GDM1 (cell line): ENCODE data around the gene BEND2.
"Not testable (repeated sequence)": the region's sequence is repeated elsewhere in the genome, so short reads cannot be mapped to it uniquely, and the experiment has no call there.

Source experiments
- DNase-seq: peaks from one replicate; lab custom pipeline; 2025; lab: John Stamatoyannopoulos, UW

Gene BEND2

GRCh38 chrX:18220786-18221185 is at the start of gene BEND2:
Gene BEND2, minus strand, starts transcription at chrX:18220886. Its CDS starts 136 bp downstream, at chrX:18220750.
- no peak for DNase-seq

GRCh38 chrX:18255059-18255458 is 34.4 kb upstream of the BEND2 start:
- DNase-seq: no peak

- no peak for DNase-seq
These were observed 32.1 kb upstream of the BEND2 start for GRCh38 chrX:18252644-18253359.

- not testable (repeated sequence) for DNase-seq
These were observed 9.0 kb upstream of the BEND2 start for GRCh38 chrX:18229646-18230045.

GRCh38 chrX:18228069-18228468 is 7.4 kb upstream of the BEND2 start:
- no peak for DNase-seq

GRCh38 chrX:18227458-18227857 is 6.8 kb upstream of the BEND2 start:
- no peak for DNase-seq

GRCh38 chrX:18210470-18210869 is 10.2 kb downstream of the BEND2 start:
- no peak for DNase-seq

GRCh38 chrX:18206657-18207056 is 14.0 kb downstream of the BEND2 start:
- DNase-seq: no peak

- DNase-seq: no peak
These were observed 17.1 kb downstream of the BEND2 start for GRCh38 chrX:18203631-18204030.

GRCh38 chrX:18194688-18195087 is 26.0 kb downstream of the BEND2 start:
- no peak for DNase-seq

GRCh38 chrX:18179446-18179845 is 41.2 kb downstream of the BEND2 start:
- DNase-seq: no peak

- no peak for DNase-seq
These were observed 45.7 kb downstream of the BEND2 start for GRCh38 chrX:18174971-18175370.

GRCh38 chrX:18174209-18174608 is 46.5 kb downstream of the BEND2 start:
- DNase-seq: no peak

- no peak for DNase-seq
These were observed 47.0 kb downstream of the BEND2 start for GRCh38 chrX:18173494-18174180.

- no peak for DNase-seq
These were observed 47.7 kb downstream of the BEND2 start for GRCh38 chrX:18172970-18173369.

- DNase-seq: no peak
These were observed 49.8 kb downstream of the BEND2 start for GRCh38 chrX:18170910-18171309.

- DNase-seq: no peak
These were observed 54.6 kb downstream of the BEND2 start for GRCh38 chrX:18166068-18166467.

- DNase-seq: no peak
These were observed 60.3 kb downstream of the BEND2 start for GRCh38 chrX:18160369-18160768.

GRCh38 chrX:18158963-18159362 is 61.7 kb downstream of the BEND2 start:
- no peak for DNase-seq

- no peak for DNase-seq
These were observed 69.0 kb downstream of the BEND2 start for GRCh38 chrX:18151649-18152048.

GRCh38 chrX:18151157-18151556 is 69.5 kb downstream of the BEND2 start:
- DNase-seq: no peak

- DNase-seq: no peak
These were observed 71.2 kb downstream of the BEND2 start for GRCh38 chrX:18149454-18149853.

GRCh38 chrX:18146954-18147353 is 73.7 kb downstream of the BEND2 start:
- DNase-seq: no peak

GRCh38 chrX:18146009-18146408 is 74.7 kb downstream of the BEND2 start:
- DNase-seq: no peak
